ENCODE data around the gene RWDD3.

GRCh38 chr1:95265106-95265505, 31.1 kb downstream of the RWDD3 start:
- TF ChIP-seq POLR2AphosphoS5 (IDR thresholded peaks at IDR 0.05) (no peak), CTCF (IDR thresholded peaks at IDR 0.05) (no peak)
